IMR-90 (cell line): ENCODE results near the gene ANKRD52. TPM values are rescaled to one million over a fixed set of nuclear protein-coding genes. Genes with fewer than 3 reads are reported as not detected.

ENCODE experiments used
- ATAC-seq: fragments of 200-7000 bp; cut with Tn5 transposase; 2 replicates; pipeline ENCODE4 v1.9.1; 2020; ENCODE audit warnings: low read depth, mild to moderate bottlenecking, moderate library complexity
- BruUV-seq: library from RNA; stranded (reverse); fragments of 400-500 nt; replicated peaks from 2 replicates; lab custom pipeline; 2021; lab: Mats Ljungman, UMichigan
- CTCF ChIA-PET: fragments of 300-600 bp; formaldehyde crosslinking; extraction: SDS; loops from one replicate; lab custom pipeline; 2021; ENCODE audit warnings: antibody characterized with exemption; lab: Yijun Ruan, JAX
- POLR2A ChIA-PET: fragments of 300-600 bp; sonication (Branson Sonifier 250); formaldehyde crosslinking; loops from one replicate; lab custom pipeline; 2022; ENCODE audit warnings: antibody characterized with exemption; ENCODE audit not compliant: unreplicated experiment; lab: Charles Lee
- DNase-seq: peaks from one replicate; pipeline ENCODE4 v3.0.0; 2013
- H2AFZ ChIP-seq: replicated peaks from 2 replicates; pipeline ENCODE3; 2013; ENCODE audit warnings: low read length, mild to moderate bottlenecking; ENCODE audit not compliant: poor library complexity
- H2AK5ac ChIP-seq: 2 replicates; pipeline ENCODE4 v1.6.1; 2013; ENCODE audit warnings: low read depth, low read length, inconsistent platforms
- H2AK9ac ChIP-seq: replicated peaks from 2 replicates; pipeline ENCODE3; 2013; ENCODE audit warnings: mild to moderate bottlenecking, low read depth, low read length, moderate library complexity; ENCODE audit not compliant: poor library complexity
- H2BK120ac ChIP-seq: 2 replicates; pipeline ENCODE4 v1.6.1; 2013; ENCODE audit warnings: low read depth, low read length, inconsistent platforms
- H2BK15ac ChIP-seq: 3 replicates; pipeline ENCODE4 v1.6.1; 2013; ENCODE audit warnings: low read depth, low read length, inconsistent platforms
- H2BK20ac ChIP-seq: 2 replicates; pipeline ENCODE4 v1.6.1; 2013; ENCODE audit warnings: low read depth, mild to moderate bottlenecking, inconsistent platforms, low read length, moderate library complexity
- H2BK5ac ChIP-seq: 2 replicates; pipeline ENCODE4 v1.6.1; 2013; ENCODE audit warnings: mild to moderate bottlenecking, low read depth, low read length, inconsistent platforms; ENCODE audit not compliant: poor library complexity, severe bottlenecking
- H3K14ac ChIP-seq: replicated peaks from 2 replicates; pipeline ENCODE4 v1.6.1; 2013; ENCODE audit warnings: low read depth, low read length, inconsistent platforms
- H3K18ac ChIP-seq: 2 replicates; pipeline ENCODE4 v1.6.1; 2013; ENCODE audit warnings: low read depth, low read length, control low read depth
- H3K23ac ChIP-seq: 2 replicates; pipeline ENCODE4 v1.6.1; 2013; ENCODE audit warnings: low read depth, low read length, inconsistent platforms
- H3K27ac ChIP-seq: 2 replicates; pipeline ENCODE4 v1.5.1; 2013; ENCODE audit warnings: mild to moderate bottlenecking, control low read depth, low read length; ENCODE audit not compliant: insufficient read depth
- H3K27me3 ChIP-seq: 2 replicates; pipeline ENCODE4 v1.6.1; 2013; ENCODE audit warnings: low read length; ENCODE audit not compliant: control insufficient read depth, insufficient read depth
- H3K36me3 ChIP-seq: 2 replicates; pipeline ENCODE4 v1.6.1; 2013; ENCODE audit warnings: low read length, mixed read lengths; ENCODE audit not compliant: control insufficient read depth, insufficient read depth
- H3K4ac ChIP-seq: 2 replicates; pipeline ENCODE4 v1.6.1; 2013; ENCODE audit warnings: low read depth, low read length, inconsistent platforms
- H3K4me1 ChIP-seq: 2 replicates; pipeline ENCODE4 v1.6.1; 2013; ENCODE audit warnings: low read length, mixed read lengths; ENCODE audit not compliant: control insufficient read depth, insufficient read depth
- H3K4me2 ChIP-seq: 2 replicates; pipeline ENCODE4 v1.6.1; 2013; ENCODE audit warnings: low read depth, mild to moderate bottlenecking, control low read depth, low read length, moderate library complexity
- H3K4me3 ChIP-seq: 2 replicates; pipeline ENCODE4 v1.5.1; 2013; ENCODE audit warnings: low read depth, mild to moderate bottlenecking, control low read depth, low read length, moderate library complexity; ENCODE audit not compliant: insufficient read depth
- H3K56ac ChIP-seq: 2 replicates; pipeline ENCODE4 v1.6.1; 2013; ENCODE audit warnings: low read length, inconsistent platforms; ENCODE audit not compliant: insufficient read depth; ENCODE audit errors: extremely low read depth
- H3K79me1 ChIP-seq, 2 experiments: 2 replicates each; pipeline ENCODE4 v1.6.1; 2013; ENCODE audit warnings: low read length in 2 of 2, inconsistent platforms in 1 of 2, low read depth in 1 of 2
- H3K9ac ChIP-seq: 2 replicates; pipeline ENCODE4 v1.6.1; 2013; ENCODE audit warnings: low read depth, low read length, control low read depth
- H3K9me1 ChIP-seq: 2 replicates; pipeline ENCODE4 v1.6.1; 2013; ENCODE audit warnings: low read length, inconsistent platforms; ENCODE audit not compliant: insufficient read depth
- H3K9me3 ChIP-seq: 2 replicates; pipeline ENCODE4 v1.6.1; 2013; ENCODE audit warnings: low read length; ENCODE audit not compliant: control insufficient read depth, insufficient read depth
- H4K20me1 ChIP-seq: 2 replicates; pipeline ENCODE4 v1.6.1; 2013; ENCODE audit warnings: low read length, inconsistent platforms; ENCODE audit not compliant: insufficient read depth
- H4K5ac ChIP-seq: 2 replicates; pipeline ENCODE4 v1.6.1; 2013; ENCODE audit warnings: mild to moderate bottlenecking, low read depth, low read length, control low read depth
- H4K8ac ChIP-seq, 2 experiments: 2 replicates each; pipeline ENCODE4 v1.6.1; 2013; ENCODE audit warnings: low read depth in 2 of 2, low read length in 2 of 2, control low read depth in 1 of 2, inconsistent platforms in 1 of 2
- H4K91ac ChIP-seq: 2 replicates; pipeline ENCODE4 v1.6.1; 2013; ENCODE audit warnings: low read depth, low read length, inconsistent platforms; ENCODE audit not compliant: insufficient read depth
- BHLHE40 ChIP-seq: fragments of 150-350 bp; IDR thresholded peaks from 2 replicates; pipeline ENCODE4 v1.6.1; 2016; ENCODE audit warnings: mild to moderate bottlenecking, low read depth, low read length
- CEBPB ChIP-seq: IDR thresholded peaks from 2 replicates; pipeline ENCODE4 v1.6.1; 2012; ENCODE audit warnings: low read depth, low read length, improper control_type of control experiment
- CHD1 ChIP-seq: IDR thresholded peaks from 2 replicates; pipeline ENCODE4 v1.6.1; 2012; ENCODE audit warnings: low read depth, low read length, improper control_type of control experiment
- FOS ChIP-seq: fragments of 150-350 bp; IDR thresholded peaks from 2 replicates; pipeline ENCODE4 v1.6.1; 2016; ENCODE audit warnings: low read depth, low read length
- MAFK ChIP-seq: IDR thresholded peaks from 2 replicates; pipeline ENCODE4 v1.6.1; 2012; ENCODE audit warnings: low read depth, low read length, improper control_type of control experiment
- MAZ ChIP-seq: IDR thresholded peaks from 2 replicates; pipeline ENCODE4 v1.6.1; 2012; ENCODE audit warnings: low read depth, mild to moderate bottlenecking, low read length, improper control_type of control experiment, moderate library complexity, borderline replicate concordance
- MXI1 ChIP-seq: IDR thresholded peaks from 2 replicates; pipeline ENCODE4 v1.6.1; 2012; ENCODE audit warnings: low read depth, mild to moderate bottlenecking, low read length, moderate library complexity, borderline replicate concordance
- POLR2A ChIP-seq: IDR thresholded peaks from 2 replicates; pipeline ENCODE4 v1.6.1; 2012; ENCODE audit warnings: mild to moderate bottlenecking, low read depth, low read length
- RAD21 ChIP-seq: IDR thresholded peaks from 2 replicates; pipeline ENCODE4 v1.6.1; 2012; ENCODE audit warnings: low read length, improper control_type of control experiment
- RCOR1 ChIP-seq: IDR thresholded peaks from 2 replicates; pipeline ENCODE4 v1.6.1; 2012; ENCODE audit warnings: mild to moderate bottlenecking, low read length, improper control_type of control experiment; ENCODE audit not compliant: insufficient replicate concordance
- SMC3 ChIP-seq: fragments of 150-350 bp; IDR thresholded peaks from 2 replicates; pipeline ENCODE4 v1.6.1; 2016; ENCODE audit warnings: low read depth, mild to moderate bottlenecking, antibody characterized with exemption, low read length, moderate library complexity
- USF2 ChIP-seq: fragments of 150-350 bp; IDR thresholded peaks from 2 replicates; pipeline ENCODE4 v1.6.1; 2017; ENCODE audit warnings: mild to moderate bottlenecking, antibody characterized with exemption, low read length, low read depth
- WGBS, 2 experiments: methylation state at CpG; one replicate each; pipeline versions ENCODE4 v1.1.5 to v1.1.7; 2013; ENCODE audit warnings: missing lambda C conversion rate in 2 of 2; ENCODE audit not compliant: insufficient read length in 1 of 2; ENCODE audit errors: extremely low coverage in 2 of 2; 5-methylcytosine and 5-hydroxymethylcytosine counted together
- dilution Hi-C: fragments of 300-500 bp; cut with HindIII; formaldehyde crosslinking; loops from one replicate; pipeline ENCODE4 v1.14.3; 2018; ENCODE audit warnings: low sequenced_read_pairs; ENCODE audit not compliant: unreplicated experiment
- in situ Hi-C: fragments of 300-500 bp; cut with MboI; formaldehyde crosslinking; loops from 3 replicates; pipeline ENCODE4 v1.14.3; 2019; ENCODE audit warnings: low sequenced_read_pairs, inconsistent platforms, mixed read lengths
- intact Hi-C: fragments of 100-400 bp; cut with micrococcal nuclease; formaldehyde crosslinking; loops from 2 replicates; pipeline ENCODE4 v1.10.0; 2022
- polyA plus RNA-seq, 3 experiments: library from polyadenylated mRNA; depleted of rRNA; stranded (reverse); fragments of >200 nt; gene quantifications; 2 replicates each; pipeline ENCODE4 v1.2.3, GENCODE V29; 2012; ENCODE audit warnings: low replicate concordance in 1 of 3
- total RNA-seq: library from RNA; depleted of rRNA; stranded (reverse); fragments of >200 nt; gene quantifications from 2 replicates; pipeline ENCODE4 v1.2.3, GENCODE V29; 2012
- TF ChIP-seq, protein P1 (sequence below): conservative IDR thresholded peaks from 2 replicates; pipeline ENCODE4 v1.5.1; 2012; ENCODE audit warnings: mild to moderate bottlenecking, low read depth, low read length, improper control_type of control experiment
- TF ChIP-seq, protein P2 (sequence below): fragments of 150-350 bp; IDR thresholded peaks from 2 replicates; pipeline ENCODE4 v1.6.1; 2016; ENCODE audit warnings: low read depth, mild to moderate bottlenecking, low read length, moderate library complexity, borderline replicate concordance

Gene ANKRD52
- total and polyA plus RNA-seq, 2 of the 4 experiments (the other 2 are of a cell fraction): 15.4 to 35.9 TPM

GRCh38 chr12:56260921-56261320 lies 2.7 kb upstream of the ANKRD52 start:
- Histone ChIP-seq H3K4me3 (no peak overlapping the region), H4K8ac (peak overlapping the region; percentile 7 to 80; a peak in 2 of 4 replicates), H3K14ac (peak overlapping the region; percentile 71), H3K79me1 (peaks cover 7 to 25% of the 10 kb centered on the region in 2 experiments), H2BK15ac (peak overlapping the region; percentile 60; the same call in 2 of the 3 replicates), H3K4me2 (no peak overlapping the region), H2BK5ac (peak overlapping the region; percentile 92), H3K36me3 (peaks cover 11% of the 10 kb centered on the region), H2BK20ac (peak overlapping the region; percentile 84), H2AFZ (no peak overlapping the region), H3K4ac (peak overlapping the region; percentile 74), H4K5ac (peak overlapping the region; percentile 77; the same call in 1 of the 2 replicates), H2AK5ac (peak overlapping the region; percentile 81), H2BK120ac (peak overlapping the region; percentile 89), H3K23ac (peak overlapping the region; percentile 34; the same call in 1 of the 2 replicates), H3K9me1 (peaks cover 18% of the 10 kb centered on the region), H3K56ac (no peak overlapping the region), H3K27me3 (no peaks in the 10 kb centered on the region), H4K91ac (peak overlapping the region; percentile 73; the same call in 1 of the 2 replicates), H3K9me3 (no peaks in the 10 kb centered on the region), H3K27ac (no peak overlapping the region), H4K20me1 (peaks cover 14% of the 10 kb centered on the region), H3K18ac (peak overlapping the region; percentile 87; the same call in 1 of the 2 replicates), H2AK9ac (no peak overlapping the region), H3K9ac (no peak overlapping the region), H3K4me1 (peaks cover 18% of the 10 kb centered on the region)
- dilution Hi-C loops: no loop called here
- ATAC-seq: no peak
- TF ChIP-seq CHD1: no peak
- TF ChIP-seq CEBPB: no peak
- TF ChIP-seq SMC3: no peak
- no peak for TF ChIP-seq MAZ
- no peak for TF ChIP-seq MAFK
- TF ChIP-seq, protein P1, sequence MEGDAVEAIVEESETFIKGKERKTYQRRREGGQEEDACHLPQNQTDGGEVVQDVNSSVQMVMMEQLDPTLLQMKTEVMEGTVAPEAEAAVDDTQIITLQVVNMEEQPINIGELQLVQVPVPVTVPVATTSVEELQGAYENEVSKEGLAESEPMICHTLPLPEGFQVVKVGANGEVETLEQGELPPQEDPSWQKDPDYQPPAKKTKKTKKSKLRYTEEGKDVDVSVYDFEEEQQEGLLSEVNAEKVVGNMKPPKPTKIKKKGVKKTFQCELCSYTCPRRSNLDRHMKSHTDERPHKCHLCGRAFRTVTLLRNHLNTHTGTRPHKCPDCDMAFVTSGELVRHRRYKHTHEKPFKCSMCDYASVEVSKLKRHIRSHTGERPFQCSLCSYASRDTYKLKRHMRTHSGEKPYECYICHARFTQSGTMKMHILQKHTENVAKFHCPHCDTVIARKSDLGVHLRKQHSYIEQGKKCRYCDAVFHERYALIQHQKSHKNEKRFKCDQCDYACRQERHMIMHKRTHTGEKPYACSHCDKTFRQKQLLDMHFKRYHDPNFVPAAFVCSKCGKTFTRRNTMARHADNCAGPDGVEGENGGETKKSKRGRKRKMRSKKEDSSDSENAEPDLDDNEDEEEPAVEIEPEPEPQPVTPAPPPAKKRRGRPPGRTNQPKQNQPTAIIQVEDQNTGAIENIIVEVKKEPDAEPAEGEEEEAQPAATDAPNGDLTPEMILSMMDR: no peak
- TF ChIP-seq USF2: no peak
- TF ChIP-seq FOS: no peak
- TF ChIP-seq BHLHE40: no peak
- no peak for TF ChIP-seq MXI1
- TF ChIP-seq RCOR1: no peak
- TF ChIP-seq POLR2A: no peak
- TF ChIP-seq, protein P2, sequence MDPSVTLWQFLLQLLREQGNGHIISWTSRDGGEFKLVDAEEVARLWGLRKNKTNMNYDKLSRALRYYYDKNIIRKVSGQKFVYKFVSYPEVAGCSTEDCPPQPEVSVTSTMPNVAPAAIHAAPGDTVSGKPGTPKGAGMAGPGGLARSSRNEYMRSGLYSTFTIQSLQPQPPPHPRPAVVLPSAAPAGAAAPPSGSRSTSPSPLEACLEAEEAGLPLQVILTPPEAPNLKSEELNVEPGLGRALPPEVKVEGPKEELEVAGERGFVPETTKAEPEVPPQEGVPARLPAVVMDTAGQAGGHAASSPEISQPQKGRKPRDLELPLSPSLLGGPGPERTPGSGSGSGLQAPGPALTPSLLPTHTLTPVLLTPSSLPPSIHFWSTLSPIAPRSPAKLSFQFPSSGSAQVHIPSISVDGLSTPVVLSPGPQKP: no peak
- no peak for TF ChIP-seq RAD21
- ChIA-PET POLR2A (no interaction called here), CTCF (interaction anchor here (0.8 kb wide), 1 partner anchor 39 kb away, joined by 3 read pairs; no protein-coding TSS in a partner anchor)
- no peak for DNase-seq
- no TSS peak for BruUV-seq
- intact Hi-C loops: no loop called here
- in situ Hi-C loops: no loop called here
- WGBS, 2 experiments: no CpG with 5 or more reads among the region's 3 CpGs
